ENCODE measurements around the gene TRPM2. TPM values are rescaled to one million over a fixed set of nuclear protein-coding genes. Genes with fewer than 3 reads are reported as not detected.

TRPM2 gene
- total and polyA plus RNA-seq, 8 donors = 0.46 to 8.7 (median 2.6) TPM

GRCh38 chr21:44408226-44408625, 54.8 kb downstream of the TRPM2 start:
- Histone ChIP-seq H3K27me3 (no peaks in the 10 kb centered on the region), H3K27ac (no peak overlapping the region), H3K36me3 (no peaks in the 10 kb centered on the region), H3K4me1 (no peaks in the 10 kb centered on the region), H3K9me3 (no peaks in the 10 kb centered on the region), H3K4me3 (no peak overlapping the region)
- no peak for TF ChIP-seq CTCF (IDR thresholded peaks at IDR 0.05)
- 77 to 80% methylated on average over 15 of the region's 15 CpGs for WGBS, 2 donors
- ATAC-seq (no peak), DNase-seq (no peak), FAIRE-seq (no peak)
- intact Hi-C loops (cut with DNase I) = no loop called here

GRCh38 chr21:44413566-44414290, 60.3 kb downstream of the TRPM2 start:
- H3K36me3 ChIP-seq = no peaks in the 10 kb centered on the region
- WGBS, 2 donors = 82 to 90% methylated on average over 27 of the region's 27 CpGs
- no peak for TF ChIP-seq CTCF (IDR thresholded peaks at IDR 0.05)
- no peak overlapping the region for H3K4me3 ChIP-seq
- DNase-seq (peak in 1 of 6 donors; percentile 38), ATAC-seq (no peak), FAIRE-seq (no peak)
- no peak overlapping the region for H3K27ac ChIP-seq
- no peaks in the 10 kb centered on the region for H3K27me3 ChIP-seq
- intact Hi-C loops (cut with DNase I) = no loop called here
- H3K9me3 ChIP-seq = no peaks in the 10 kb centered on the region
- H3K4me1 ChIP-seq = no peaks in the 10 kb centered on the region

- no peaks in the 10 kb centered on the region for H3K27me3 ChIP-seq
- TF ChIP-seq CTCF (IDR thresholded peaks at IDR 0.05) = no peak
- H3K9me3 ChIP-seq = no peaks in the 10 kb centered on the region
- intact Hi-C loops (cut with DNase I) = no loop called here
- no peak overlapping the region for H3K27ac ChIP-seq
- ATAC-seq = no peak
- 71 to 76% methylated on average over 30 of the region's 30 CpGs for WGBS, 2 donors
- H3K4me3 ChIP-seq = no peak overlapping the region
- peak in 2 of 6 donors; percentile 4 to 18 for DNase-seq
- no peaks in the 10 kb centered on the region for H3K36me3 ChIP-seq
- FAIRE-seq = no peak
- H3K4me1 ChIP-seq = no peaks in the 10 kb centered on the region
These were observed 61.1 kb downstream of the TRPM2 start for GRCh38 chr21:44414291-44415072.

GRCh38 chr21:44415073-44416025, 61.9 kb downstream of the TRPM2 start:
- 41 to 50% methylated on average over 24 of the region's 24 CpGs for WGBS, 2 donors
- intact Hi-C loops (cut with DNase I) = no loop called here
- no peaks in the 10 kb centered on the region for H3K27me3 ChIP-seq
- ATAC-seq = no peak
- no peaks in the 10 kb centered on the region for H3K36me3 ChIP-seq
- H3K4me1 ChIP-seq = no peaks in the 10 kb centered on the region
- no peak overlapping the region for H3K4me3 ChIP-seq
- TF ChIP-seq CTCF (IDR thresholded peaks at IDR 0.05) = no peak
- H3K9me3 ChIP-seq = no peaks in the 10 kb centered on the region
- FAIRE-seq = no peak
- peak in 1 of 6 donors; percentile 24 for DNase-seq
- H3K27ac ChIP-seq = no peak overlapping the region

Measured in pancreas (tissue), 10 donors.